Cardiac muscle cell (in vitro differentiated cells and primary cell): Measurements from ENCODE around the gene SH3BP4. TPM values are rescaled to one million over a fixed set of nuclear protein-coding genes. Genes with fewer than 3 reads are reported as not detected.

Source experiments
- DNase-seq, 2 donors: peaks; one replicate each; pipeline versions ENCODE4 v3.0.0 to v3.0.0-alpha.2; 2010 to 2017; ENCODE audit warnings: low read depth in 1 of 2, low spot score in 1 of 2
- H3K27ac ChIP-seq: fragments of 200-600 bp; sonication (generic); 2 replicates; pipeline ENCODE4 v1.5.1; 2016
- H3K27me3 ChIP-seq: fragments of 200-600 bp; sonication (generic); 2 replicates; pipeline ENCODE4 v1.6.0; 2016; ENCODE audit warnings: control low read depth
- H3K36me3 ChIP-seq: fragments of 200-600 bp; sonication (generic); 2 replicates; pipeline ENCODE4 v1.5.1; 2016; ENCODE audit warnings: control low read depth
- H3K4me1 ChIP-seq: fragments of 200-600 bp; sonication (generic); 2 replicates; pipeline ENCODE4 v1.8.1; 2017; ENCODE audit warnings: low read depth, mild to moderate bottlenecking, mixed run types
- H3K4me3 ChIP-seq: fragments of 200-600 bp; sonication (generic); 2 replicates; pipeline ENCODE4 v1.5.1; 2016; ENCODE audit warnings: mild to moderate bottlenecking
- H3K9me3 ChIP-seq: fragments of 200-600 bp; sonication (generic); 2 replicates; pipeline ENCODE4 v1.5.1; 2017; ENCODE audit warnings: low read depth, mild to moderate bottlenecking, control low read depth
- CTCF ChIP-seq: IDR thresholded peaks from 2 replicates; pipeline ENCODE4 v1.5.1; 2012; ENCODE audit warnings: low read depth, mild to moderate bottlenecking, low read length
- polyA plus RNA-seq: library from polyadenylated mRNA; unstranded; fragments of >200 nt; fragmentation: Nextera tagmentation; extraction: Ambion mirVana; gene quantifications from 2 replicates; pipeline ENCODE4 v1.2.1, GENCODE V29; 2016
- total RNA-seq: library from RNA; depleted of rRNA; stranded (reverse); fragments of >200 nt; gene quantifications from 2 replicates; pipeline ENCODE4 v1.2.3, GENCODE V29; 2016

SH3BP4 gene
- total and polyA plus RNA-seq, 2 experiments from 2014 or later = 35.8 to 71.3 TPM

GRCh38 chr2:234974501-234975385 is 22.9 kb downstream of the SH3BP4 start:
- TF ChIP-seq CTCF = no peak
- Histone ChIP-seq H3K4me3 (no peak overlapping the region), H3K4me1 (peaks cover 16% of the 10 kb centered on the region), H3K36me3 (no peaks in the 10 kb centered on the region), H3K27ac (peak overlapping the region; percentile 55), H3K27me3 (no peaks in the 10 kb centered on the region), H3K9me3 (no peaks in the 10 kb centered on the region)
- DNase-seq = peak; percentile 55 to 77

- no peaks in the 10 kb centered on the region for H3K36me3 ChIP-seq
- TF ChIP-seq CTCF = no peak
- no peak overlapping the region for H3K4me3 ChIP-seq
- no peaks in the 10 kb centered on the region for H3K9me3 ChIP-seq
- peak overlapping the region; percentile 55 for H3K27ac ChIP-seq
- H3K27me3 ChIP-seq = no peaks in the 10 kb centered on the region
- DNase-seq = no peak
- H3K4me1 ChIP-seq = peaks cover 23% of the 10 kb centered on the region
Measured at GRCh38 chr2:234975611-234976010, 23.8 kb downstream of the SH3BP4 start.

- peaks cover 30% of the 10 kb centered on the region for H3K4me1 ChIP-seq
- no peak for TF ChIP-seq CTCF
- DNase-seq = no peak
- H3K4me3 ChIP-seq = no peak overlapping the region
- no peaks in the 10 kb centered on the region for H3K27me3 ChIP-seq
- H3K9me3 ChIP-seq = no peaks in the 10 kb centered on the region
- H3K27ac ChIP-seq = peak overlapping the region; percentile 98
- no peaks in the 10 kb centered on the region for H3K36me3 ChIP-seq
Measured at GRCh38 chr2:234976479-234977227, 24.8 kb downstream of the SH3BP4 start.

GRCh38 chr2:234977228-234977679 is 25.4 kb downstream of the SH3BP4 start:
- Histone ChIP-seq H3K27me3 (no peaks in the 10 kb centered on the region), H3K36me3 (no peaks in the 10 kb centered on the region), H3K4me1 (peaks cover 35% of the 10 kb centered on the region), H3K9me3 (no peaks in the 10 kb centered on the region), H3K27ac (peak overlapping the region; percentile 98), H3K4me3 (no peak overlapping the region)
- no peak for DNase-seq
- TF ChIP-seq CTCF = no peak

- Histone ChIP-seq H3K27me3 (no peaks in the 10 kb centered on the region), H3K4me3 (no peak overlapping the region), H3K4me1 (peaks cover 43% of the 10 kb centered on the region), H3K27ac (peak overlapping the region; percentile 98), H3K9me3 (no peaks in the 10 kb centered on the region), H3K36me3 (no peaks in the 10 kb centered on the region)
- DNase-seq = peak in 1 of 2 donors; percentile 46
- TF ChIP-seq CTCF = no peak
Measured at GRCh38 chr2:234978466-234979203, 26.8 kb downstream of the SH3BP4 start.
